ENCODE measurements around the gene GOLGA2. TPM values are rescaled to one million over a fixed set of nuclear protein-coding genes. Genes with fewer than 3 reads are reported as not detected.

GOLGA2 gene
- total and polyA plus RNA-seq, 2 donors (not counting 1 experiment from before 2014, with no cell fraction given), result 23.2 to 87.3 TPM

DNA sequence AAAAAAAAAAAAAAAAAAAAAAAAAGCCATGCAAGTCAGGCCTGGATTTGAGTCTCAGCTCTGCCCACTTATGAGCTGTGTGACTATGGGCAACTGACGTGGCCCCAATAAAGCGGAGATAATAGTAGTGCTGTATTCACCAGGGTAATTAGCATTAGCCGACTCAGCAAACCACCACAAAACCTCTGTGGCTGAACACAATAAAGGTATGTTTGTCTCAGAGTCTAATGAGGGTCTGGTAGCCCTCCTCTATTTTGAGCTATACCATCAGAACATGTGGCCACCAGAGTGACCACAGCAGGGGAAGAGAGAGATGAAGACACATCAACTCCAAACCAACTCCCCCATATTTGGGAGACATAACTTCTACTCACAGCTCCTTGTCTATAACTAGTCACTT is 16.2 kb upstream of the GOLGA2 start:
- H3K36me3 ChIP-seq (replicated peaks in 1 of 2; ENCODE audit: control extremely low read depth in 1 of 2, control insufficient read depth in 1 of 2, extremely low read depth in 1 of 2, insufficient read depth in 2 of 2, low read length in 1 of 2), result peaks cover 0 to 6% of the 10 kb centered on the region in 2 experiments
- no peaks in the 10 kb centered on the region for H4K20me1 ChIP-seq (ENCODE audit: control insufficient read depth, insufficient read depth, low read length, poor library complexity, severe bottlenecking)
- ChIA-PET POLR2A (interaction anchor here (0.6 to 0.7 kb wide), 3 partner anchors 14 to 1333 kb away, joined by 3 to 5 read pairs (median 3); no protein-coding TSS in a partner anchor), CTCF (interaction anchor here (1.2 to 1.5 kb wide), 2 partner anchors 65 to 70 kb away, joined by 3 to 5 read pairs; no protein-coding TSS in a partner anchor)
- no peak overlapping the region for H3K4me3 Mint-ChIP-seq
- TF ChIP-seq EZH2 (IDR thresholded peaks at IDR 0.05; ENCODE audit: borderline replicate concordance, insufficient read depth, low read depth, low read length, poor library complexity, severe bottlenecking) (no peak), CTCF (IDR thresholded peaks at IDR 0.05) (no peak)
- no peak overlapping the region for H2AFZ ChIP-seq (ENCODE audit: insufficient read depth, low read depth, low read length, poor library complexity, severe bottlenecking)
- WGBS (ENCODE audit: insufficient coverage), result 100% methylated on average over 1 of the region's 3 CpGs
- DNase-seq (no peak), ATAC-seq (ENCODE audit: low read depth) (no peak)
- H3K9me3 Mint-ChIP-seq (ENCODE audit: insufficient read depth), result no peaks in the 10 kb centered on the region
- H3K27ac ChIP-seq (ENCODE audit: low read length in 2 of 2), result no peak overlapping the region
- H3K4me3 ChIP-seq (ENCODE audit: control extremely low read depth in 1 of 5, extremely low read depth in 1 of 5, insufficient read depth in 1 of 5, low read depth in 2 of 5, low read length in 4 of 5), result no peak overlapping the region
- no peaks in the 10 kb centered on the region for H3K79me2 ChIP-seq (ENCODE audit: control insufficient read depth, insufficient read depth, low read length)
- no peak overlapping the region for H3K9ac ChIP-seq (ENCODE audit: low read length)
- no peaks in the 10 kb centered on the region for H3K27me3 ChIP-seq (replicated peaks in 1 of 4; ENCODE audit: control extremely low read depth in 1 of 4, control insufficient read depth in 3 of 4, insufficient read depth in 4 of 4, low read length in 3 of 4)
- H3K27ac Mint-ChIP-seq, result no peak overlapping the region
- no peaks in the 10 kb centered on the region for H3K4me1 ChIP-seq (ENCODE audit: control insufficient read depth in 2 of 2, insufficient read depth in 2 of 2, low read length in 2 of 2)
- H3K27me3 Mint-ChIP-seq, result no peaks in the 10 kb centered on the region
- no peaks in the 10 kb centered on the region for H3K4me1 Mint-ChIP-seq
- H3K9me3 ChIP-seq (ENCODE audit: control extremely low read depth in 1 of 3, control insufficient read depth in 2 of 3, insufficient read depth in 1 of 3, low read length in 2 of 3), result no peaks in the 10 kb centered on the region
- intact Hi-C loops (cut with micrococcal nuclease), result loop anchor here (10.0 kb wide), 1 partner anchor 123 kb away; no protein-coding TSS in a partner anchor
- H3K4me2 ChIP-seq (replicated peaks; ENCODE audit: low read depth, low read length, poor library complexity, severe bottlenecking), result no peak overlapping the region

GRCh38 chr9:128288273-128289004 is 12.6 kb upstream of the GOLGA2 start:
- Histone ChIP-seq H3K4me2 (replicated peaks; ENCODE audit: low read depth, low read length, poor library complexity, severe bottlenecking) (no peak overlapping the region), H3K36me3 (replicated peaks in 1 of 2; ENCODE audit: control extremely low read depth in 1 of 2, control insufficient read depth in 1 of 2, extremely low read depth in 1 of 2, insufficient read depth in 2 of 2, low read length in 1 of 2) (peaks cover 0 to 16% of the 10 kb centered on the region in 2 experiments), H3K4me1 (ENCODE audit: control insufficient read depth in 2 of 2, insufficient read depth in 2 of 2, low read length in 2 of 2) (peaks cover 0 to 9% of the 10 kb centered on the region in 2 donors), H2AFZ (ENCODE audit: insufficient read depth, low read depth, low read length, poor library complexity, severe bottlenecking) (no peak overlapping the region), H3K4me3 (ENCODE audit: control extremely low read depth in 1 of 5, extremely low read depth in 1 of 5, insufficient read depth in 1 of 5, low read depth in 2 of 5, low read length in 4 of 5) (no peak overlapping the region), H3K27me3 (replicated peaks in 1 of 4; ENCODE audit: control extremely low read depth in 1 of 4, control insufficient read depth in 3 of 4, insufficient read depth in 4 of 4, low read length in 3 of 4) (no peaks in the 10 kb centered on the region), H3K79me2 (ENCODE audit: control insufficient read depth, insufficient read depth, low read length) (no peaks in the 10 kb centered on the region), H4K20me1 (ENCODE audit: control insufficient read depth, insufficient read depth, low read length, poor library complexity, severe bottlenecking) (no peaks in the 10 kb centered on the region), H3K27ac (ENCODE audit: low read length in 2 of 2) (no peak overlapping the region), H3K9me3 (ENCODE audit: control extremely low read depth in 1 of 3, control insufficient read depth in 2 of 3, insufficient read depth in 1 of 3, low read length in 2 of 3) (no peaks in the 10 kb centered on the region), H3K9ac (ENCODE audit: low read length) (no peak overlapping the region)
- ChIA-PET CTCF (interaction anchor here (1.1 to 2.1 kb wide), 2 partner anchors 9 to 38 kb away, joined by 3 to 5 read pairs; no protein-coding TSS in a partner anchor), POLR2A (interaction anchor here (0.5 kb wide), 1 partner anchor 529 kb away, joined by 4 read pairs; no protein-coding TSS in a partner anchor)
- Mint-ChIP-seq H3K9me3 (ENCODE audit: insufficient read depth) (no peaks in the 10 kb centered on the region), H3K4me3 (no peak overlapping the region), H3K27me3 (no peaks in the 10 kb centered on the region), H3K4me1 (peaks cover 6% of the 10 kb centered on the region), H3K27ac (no peak overlapping the region)
- WGBS (ENCODE audit: insufficient coverage), result 92% methylated on average over 5 of the region's 11 CpGs
- ATAC-seq (ENCODE audit: low read depth), result no peak
- intact Hi-C loops (cut with micrococcal nuclease), result no loop called here
- DNase-seq, result no peak
- TF ChIP-seq CTCF (IDR thresholded peaks at IDR 0.05) (no peak), EZH2 (IDR thresholded peaks at IDR 0.05; ENCODE audit: borderline replicate concordance, insufficient read depth, low read depth, low read length, poor library complexity, severe bottlenecking) (no peak)
